ENCODE results near the gene CDSN.

GRCh38 chr6:31087494-31088089 is 32.7 kb downstream of the CDSN start:
- TF ChIP-seq, protein P1, sequence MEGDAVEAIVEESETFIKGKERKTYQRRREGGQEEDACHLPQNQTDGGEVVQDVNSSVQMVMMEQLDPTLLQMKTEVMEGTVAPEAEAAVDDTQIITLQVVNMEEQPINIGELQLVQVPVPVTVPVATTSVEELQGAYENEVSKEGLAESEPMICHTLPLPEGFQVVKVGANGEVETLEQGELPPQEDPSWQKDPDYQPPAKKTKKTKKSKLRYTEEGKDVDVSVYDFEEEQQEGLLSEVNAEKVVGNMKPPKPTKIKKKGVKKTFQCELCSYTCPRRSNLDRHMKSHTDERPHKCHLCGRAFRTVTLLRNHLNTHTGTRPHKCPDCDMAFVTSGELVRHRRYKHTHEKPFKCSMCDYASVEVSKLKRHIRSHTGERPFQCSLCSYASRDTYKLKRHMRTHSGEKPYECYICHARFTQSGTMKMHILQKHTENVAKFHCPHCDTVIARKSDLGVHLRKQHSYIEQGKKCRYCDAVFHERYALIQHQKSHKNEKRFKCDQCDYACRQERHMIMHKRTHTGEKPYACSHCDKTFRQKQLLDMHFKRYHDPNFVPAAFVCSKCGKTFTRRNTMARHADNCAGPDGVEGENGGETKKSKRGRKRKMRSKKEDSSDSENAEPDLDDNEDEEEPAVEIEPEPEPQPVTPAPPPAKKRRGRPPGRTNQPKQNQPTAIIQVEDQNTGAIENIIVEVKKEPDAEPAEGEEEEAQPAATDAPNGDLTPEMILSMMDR (conservative IDR thresholded peaks at IDR 0.05): peak; percentile 90
- no peak for TF ChIP-seq EZH2 (IDR thresholded peaks at IDR 0.05; ENCODE audit: low read depth)

Measured in PC-9 (cell line).